ENCODE results near the gene CLDND2. TPM values are rescaled to one million over a fixed set of nuclear protein-coding genes. Genes with fewer than 3 reads are reported as not detected.

Gene CLDND2
- total and polyA plus RNA-seq, 2 donors from 2014 or later = 1.1 to 6.9 TPM

DNA sequence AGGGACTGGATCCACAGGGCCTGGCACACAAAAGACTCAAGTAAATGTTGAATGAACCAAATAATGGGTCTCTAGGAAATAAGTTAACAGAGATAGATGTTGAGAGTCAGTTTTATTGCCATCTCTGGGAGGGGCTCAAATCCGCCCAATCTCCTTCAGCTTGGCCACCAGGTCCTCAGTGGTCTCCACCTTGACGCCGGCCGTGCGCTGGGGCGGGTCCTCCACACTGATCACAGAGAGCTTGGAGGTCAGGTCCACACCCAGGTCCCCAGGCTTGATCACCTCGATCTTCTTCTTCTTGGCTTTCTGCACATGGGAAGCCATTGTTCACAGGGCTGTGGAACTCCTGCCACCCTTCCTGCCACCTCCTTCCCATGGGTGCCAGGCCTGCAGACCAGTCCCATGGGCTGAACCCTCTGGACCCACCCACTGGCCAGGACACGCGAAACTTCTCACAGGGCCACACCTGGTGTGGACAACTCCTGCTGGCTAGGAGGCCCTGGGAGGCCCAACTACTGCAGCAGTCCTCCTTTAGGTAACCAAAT is 23.7 kb downstream of the CLDND2 start:
- Histone ChIP-seq H3K4me3 (ENCODE audit: low read length in 3 of 3) (no peak overlapping the region), H3K9ac (ENCODE audit: low read length in 3 of 3) (no peak overlapping the region), H3K4me1 (ENCODE audit: control insufficient read depth in 2 of 3, insufficient read depth in 2 of 3, low read depth in 1 of 3, low read length in 3 of 3) (peaks cover 0 to 3% (median 0%) of the 10 kb centered on the region in 3 donors), H3K9me3 (ENCODE audit: control insufficient read depth in 2 of 3, insufficient read depth in 1 of 3, low read length in 3 of 3) (no peaks in the 10 kb centered on the region), H3K36me3 (ENCODE audit: control insufficient read depth in 2 of 3, insufficient read depth in 3 of 3, low read length in 3 of 3) (peaks cover 0 to 15% (median 6%) of the 10 kb centered on the region in 3 donors), H3K27me3 (ENCODE audit: control insufficient read depth, insufficient read depth, low read length) (no peaks in the 10 kb centered on the region), H3K27ac (ENCODE audit: low read depth in 2 of 2, low read length in 2 of 2) (no peak overlapping the region)
- DNase-seq = peak in 1 of 5 donors; percentile 59
- FAIRE-seq = no peak
- TF ChIP-seq, protein P1, sequence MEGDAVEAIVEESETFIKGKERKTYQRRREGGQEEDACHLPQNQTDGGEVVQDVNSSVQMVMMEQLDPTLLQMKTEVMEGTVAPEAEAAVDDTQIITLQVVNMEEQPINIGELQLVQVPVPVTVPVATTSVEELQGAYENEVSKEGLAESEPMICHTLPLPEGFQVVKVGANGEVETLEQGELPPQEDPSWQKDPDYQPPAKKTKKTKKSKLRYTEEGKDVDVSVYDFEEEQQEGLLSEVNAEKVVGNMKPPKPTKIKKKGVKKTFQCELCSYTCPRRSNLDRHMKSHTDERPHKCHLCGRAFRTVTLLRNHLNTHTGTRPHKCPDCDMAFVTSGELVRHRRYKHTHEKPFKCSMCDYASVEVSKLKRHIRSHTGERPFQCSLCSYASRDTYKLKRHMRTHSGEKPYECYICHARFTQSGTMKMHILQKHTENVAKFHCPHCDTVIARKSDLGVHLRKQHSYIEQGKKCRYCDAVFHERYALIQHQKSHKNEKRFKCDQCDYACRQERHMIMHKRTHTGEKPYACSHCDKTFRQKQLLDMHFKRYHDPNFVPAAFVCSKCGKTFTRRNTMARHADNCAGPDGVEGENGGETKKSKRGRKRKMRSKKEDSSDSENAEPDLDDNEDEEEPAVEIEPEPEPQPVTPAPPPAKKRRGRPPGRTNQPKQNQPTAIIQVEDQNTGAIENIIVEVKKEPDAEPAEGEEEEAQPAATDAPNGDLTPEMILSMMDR (IDR thresholded peaks at IDR 0.05; ENCODE audit: borderline replicate concordance, extremely low read depth, insufficient read depth) = no peak
- intact Hi-C loops (cut with DNase I) = no loop called here

DNA sequence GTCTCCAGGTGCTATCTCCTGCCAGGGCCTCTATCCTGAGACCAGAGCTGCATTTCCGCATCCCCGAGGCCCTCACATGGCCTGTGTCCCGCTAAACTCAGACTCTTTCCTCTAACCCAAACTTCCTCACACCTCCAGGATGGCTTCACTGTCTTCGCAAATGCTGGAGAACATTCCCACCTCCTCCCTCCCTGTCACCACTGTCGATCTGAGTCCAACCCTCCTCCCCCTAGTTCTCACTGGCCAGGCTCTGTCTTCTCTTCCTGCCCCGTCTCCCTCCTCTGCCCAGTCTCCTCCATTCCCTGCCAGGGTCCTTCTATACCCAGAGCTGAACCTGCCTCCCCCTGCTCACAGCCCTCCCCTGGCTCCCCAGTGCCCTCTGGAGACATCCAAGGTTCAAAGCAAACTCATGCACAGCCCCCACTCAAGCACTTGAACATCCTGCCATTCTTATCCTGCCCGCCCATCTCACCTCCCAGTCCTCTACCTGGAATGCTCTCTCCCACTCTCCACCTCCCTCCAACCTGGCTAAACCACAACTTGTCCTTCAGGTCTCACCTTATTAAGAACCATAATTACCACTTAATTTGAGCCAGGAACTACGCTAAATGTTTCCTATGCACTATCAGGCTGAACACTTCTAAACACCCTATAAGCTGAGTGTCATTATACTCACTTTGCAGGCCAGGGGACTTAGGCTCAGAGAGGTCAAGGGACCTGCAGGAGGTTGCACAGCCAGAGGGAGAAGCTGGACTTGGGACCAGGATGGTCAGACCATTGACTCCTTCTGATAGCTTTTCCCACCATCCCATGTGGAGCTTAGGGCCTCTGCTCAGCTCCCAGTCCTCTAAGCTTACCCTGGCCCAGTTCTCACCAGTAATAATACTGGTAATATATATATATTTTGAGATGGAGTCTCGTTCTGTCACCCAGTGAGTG is 25.9 kb downstream of the CLDND2 start:
- Histone ChIP-seq H3K4me1 (ENCODE audit: control insufficient read depth in 2 of 3, insufficient read depth in 2 of 3, low read depth in 1 of 3, low read length in 3 of 3) (peaks cover 0 to 7% (median 3%) of the 10 kb centered on the region in 3 donors), H3K4me3 (ENCODE audit: low read length in 3 of 3) (no peak overlapping the region), H3K9me3 (ENCODE audit: control insufficient read depth in 2 of 3, insufficient read depth in 1 of 3, low read length in 3 of 3) (no peaks in the 10 kb centered on the region), H3K36me3 (ENCODE audit: control insufficient read depth in 2 of 3, insufficient read depth in 3 of 3, low read length in 3 of 3) (peaks cover 0 to 10% (median 4%) of the 10 kb centered on the region in 3 donors), H3K27me3 (ENCODE audit: control insufficient read depth, insufficient read depth, low read length) (no peaks in the 10 kb centered on the region), H3K27ac (ENCODE audit: low read depth in 2 of 2, low read length in 2 of 2) (no peak overlapping the region), H3K9ac (ENCODE audit: low read length in 3 of 3) (no peak overlapping the region)
- DNase-seq = peak in 1 of 5 donors; percentile 41
- intact Hi-C loops (cut with DNase I) = no loop called here
- TF ChIP-seq, protein P1 (IDR thresholded peaks at IDR 0.05; ENCODE audit: borderline replicate concordance, extremely low read depth, insufficient read depth) = no peak
- FAIRE-seq = no peak

DNA sequence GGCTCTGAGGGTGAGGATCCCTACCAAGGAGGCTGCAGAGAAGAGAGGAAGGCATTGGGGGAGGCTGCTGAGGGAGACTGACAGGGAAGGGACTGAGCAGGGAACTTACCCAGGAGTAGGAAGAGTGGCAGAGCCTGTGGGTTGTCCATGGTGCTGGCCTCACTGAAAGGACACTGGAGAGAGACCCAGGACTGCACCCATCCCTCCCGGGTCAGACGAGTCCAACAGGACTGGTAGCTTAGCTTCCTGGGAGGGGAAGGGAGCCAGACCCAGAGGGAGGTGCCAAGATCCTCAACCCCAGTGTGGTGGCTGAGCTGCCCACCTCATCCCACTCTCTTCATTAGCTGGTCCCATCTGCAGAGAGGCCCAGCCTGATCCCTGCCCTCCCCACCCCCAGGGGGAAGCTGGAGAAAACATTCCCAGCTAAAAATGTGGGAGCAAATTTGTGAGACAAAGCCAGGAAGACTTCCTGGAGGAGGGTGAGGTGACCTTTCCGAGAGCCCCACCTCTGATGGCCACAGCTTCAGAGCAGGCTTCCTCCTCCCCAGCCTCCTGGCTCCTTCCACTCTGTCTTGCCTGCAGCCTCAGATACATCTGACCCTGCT is 26.7 kb downstream of the CLDND2 start, which contains the start of gene VSIG10L:
Gene VSIG10L, minus strand, starts transcription at position 164 of the 605 bp plus-strand sequence. Its CDS starts 15 bp downstream, at position 149.
- Histone ChIP-seq H3K36me3 (ENCODE audit: control insufficient read depth in 2 of 3, insufficient read depth in 3 of 3, low read length in 3 of 3) (peaks cover 0 to 10% (median 4%) of the 10 kb centered on the region in 3 donors), H3K9me3 (ENCODE audit: control insufficient read depth in 2 of 3, insufficient read depth in 1 of 3, low read length in 3 of 3) (no peaks in the 10 kb centered on the region), H3K27ac (ENCODE audit: low read depth in 2 of 2, low read length in 2 of 2) (no peak within 1 kb of the TSS), H3K4me1 (ENCODE audit: control insufficient read depth in 2 of 3, insufficient read depth in 2 of 3, low read depth in 1 of 3, low read length in 3 of 3) (peaks cover 0 to 7% (median 0%) of the 10 kb centered on the region in 3 donors), H3K4me3 (ENCODE audit: low read length in 3 of 3) (no peak within 1 kb of the TSS), H3K9ac (ENCODE audit: low read length in 3 of 3) (no peak within 1 kb of the TSS), H3K27me3 (ENCODE audit: control insufficient read depth, insufficient read depth, low read length) (no peaks in the 10 kb centered on the region)
- intact Hi-C loops (cut with DNase I) = no loop called here
- DNase-seq = peak in 1 of 5 donors; percentile 49
- TF ChIP-seq, protein P1 (IDR thresholded peaks at IDR 0.05; ENCODE audit: borderline replicate concordance, extremely low read depth, insufficient read depth) = no peak
- no peak for FAIRE-seq

Measured in kidney (tissue), 14 donors.